Endothelial cell (in vitro differentiated cells): Measurements from ENCODE around the gene KCNE3. TPM values are rescaled to one million over a fixed set of nuclear protein-coding genes. Genes with fewer than 3 reads are reported as not detected.

ENCODE experiments used
- DNase-seq: peaks from one replicate; pipeline ENCODE4 v3.0.0; 2021; ENCODE audit warnings: low spot score
- H3K27ac Mint-ChIP-seq: one replicate; pipeline ENCODE4 v1.8.0; 2021; ENCODE audit warnings: mixed read lengths, inconsistent platforms; ENCODE audit not compliant: unreplicated experiment
- H3K27me3 Mint-ChIP-seq: one replicate; pipeline ENCODE4 v1.8.0; 2021; ENCODE audit warnings: mild to moderate bottlenecking, moderate library complexity, mixed read lengths, inconsistent platforms; ENCODE audit not compliant: unreplicated experiment
- H3K36me3 Mint-ChIP-seq: one replicate; pipeline ENCODE4 v1.8.0; 2021; ENCODE audit warnings: mild to moderate bottlenecking, low read depth, mixed read lengths, inconsistent platforms; ENCODE audit not compliant: unreplicated experiment
- H3K4me1 Mint-ChIP-seq: one replicate; pipeline ENCODE4 v1.8.0; 2021; ENCODE audit warnings: mild to moderate bottlenecking, mixed read lengths, inconsistent platforms; ENCODE audit not compliant: unreplicated experiment
- H3K4me3 Mint-ChIP-seq: one replicate; pipeline ENCODE4 v1.8.0; 2021; ENCODE audit warnings: mild to moderate bottlenecking, mixed read lengths, inconsistent platforms; ENCODE audit not compliant: unreplicated experiment
- H3K9me3 Mint-ChIP-seq: one replicate; pipeline ENCODE4 v1.8.0; 2021; ENCODE audit warnings: mixed read lengths, inconsistent platforms; ENCODE audit not compliant: unreplicated experiment
- CTCF ChIP-seq: fragments of 200-600 bp; sonication (generic); IDR thresholded peaks from one replicate; pipeline ENCODE4 v1.5.0; 2021; ENCODE audit warnings: antibody characterized with exemption; ENCODE audit not compliant: unreplicated experiment
- total RNA-seq: library from RNA; stranded (reverse); fragmentation: NEBNext Ultra II Directional; extraction: Animal tissue kit (Norgen Biotek cat#: 25700); gene quantifications from one replicate; pipeline ENCODE4 v1.2.1, GENCODE V29; 2021; ENCODE audit not compliant: unreplicated experiment

KCNE3 gene
- total RNA-seq, 1 donor from 2014 or later, result 29.4 TPM

- H3K4me3 Mint-ChIP-seq, result no peak overlapping the region
- peaks cover 14% of the 10 kb centered on the region for H3K27me3 Mint-ChIP-seq
- H3K9me3 Mint-ChIP-seq, result no peaks in the 10 kb centered on the region
- H3K36me3 Mint-ChIP-seq, result peaks cover 30% of the 10 kb centered on the region
- no peak overlapping the region for H3K27ac Mint-ChIP-seq
- H3K4me1 Mint-ChIP-seq, result peaks cover 46% of the 10 kb centered on the region
- no peak for DNase-seq
- no peak for TF ChIP-seq CTCF
These were observed 4.7 kb downstream of the KCNE3 start for GRCh38 chr11:74462631-74463030.

GRCh38 chr11:74462009-74462408 is 5.3 kb downstream of the KCNE3 start:
- no peak for DNase-seq
- Mint-ChIP-seq H3K4me1 (peaks cover 44% of the 10 kb centered on the region), H3K36me3 (peaks cover 32% of the 10 kb centered on the region), H3K27me3 (peaks cover 14% of the 10 kb centered on the region), H3K27ac (peak overlapping the region; percentile 86), H3K4me3 (no peak overlapping the region), H3K9me3 (no peaks in the 10 kb centered on the region)
- no peak for TF ChIP-seq CTCF

GRCh38 chr11:74460481-74461154 is 6.7 kb downstream of the KCNE3 start:
- Mint-ChIP-seq H3K4me3 (no peak overlapping the region), H3K27ac (no peak overlapping the region), H3K36me3 (peaks cover 26% of the 10 kb centered on the region), H3K9me3 (no peaks in the 10 kb centered on the region), H3K27me3 (peaks cover 12% of the 10 kb centered on the region), H3K4me1 (peaks cover 31% of the 10 kb centered on the region)
- TF ChIP-seq CTCF, result no peak
- DNase-seq, result no peak

- TF ChIP-seq CTCF, result no peak
- Mint-ChIP-seq H3K4me3 (no peak overlapping the region), H3K27ac (no peak overlapping the region), H3K27me3 (peaks cover 10% of the 10 kb centered on the region), H3K4me1 (peaks cover 26% of the 10 kb centered on the region), H3K9me3 (no peaks in the 10 kb centered on the region), H3K36me3 (peaks cover 22% of the 10 kb centered on the region)
- DNase-seq, result no peak
These were observed 7.3 kb downstream of the KCNE3 start for GRCh38 chr11:74460065-74460464.

GRCh38 chr11:74459584-74459983 is 7.8 kb downstream of the KCNE3 start:
- DNase-seq, result no peak
- no peak overlapping the region for H3K4me3 Mint-ChIP-seq

More at GRCh38 chr11:74459584-74459983, 7.8 kb downstream of the KCNE3 start:
- Mint-ChIP-seq H3K27ac (no peak overlapping the region), H3K4me1 (peaks cover 21% of the 10 kb centered on the region), H3K27me3 (peaks cover 6% of the 10 kb centered on the region), H3K9me3 (no peaks in the 10 kb centered on the region), H3K36me3 (peaks cover 17% of the 10 kb centered on the region)
- TF ChIP-seq CTCF, result no peak
